MM.1S (cell line): Measurements from ENCODE around the gene HGD.

ENCODE experiments used
- DNase-seq: peaks from one replicate; pipeline ENCODE4 v3.0.0-alpha.2; 2015
- H2AFZ ChIP-seq: fragments of 300-600 bp; sonication (generic); 2 replicates; pipeline ENCODE4 v1.6.0; 2016; ENCODE audit warnings: antibody characterized with exemption, low read length
- H3F3A ChIP-seq: fragments of 300-600 bp; sonication (generic); 2 replicates; pipeline ENCODE4 v1.6.1; 2016; ENCODE audit warnings: mild to moderate bottlenecking, antibody characterized with exemption, low read length, moderate library complexity, mixed read lengths; ENCODE audit not compliant: insufficient read depth
- H3K27ac ChIP-seq: fragments of 300-600 bp; sonication (generic); 2 replicates; pipeline ENCODE4 v1.5.1; 2016; ENCODE audit warnings: mild to moderate bottlenecking, low read length
- H3K27me3 ChIP-seq: fragments of 300-600 bp; sonication (generic); replicated peaks from 2 replicates; pipeline ENCODE4 v1.6.0; 2016; ENCODE audit warnings: low read length; ENCODE audit not compliant: insufficient read depth
- H3K36me3 ChIP-seq: fragments of 300-600 bp; sonication (generic); replicated peaks from 2 replicates; pipeline ENCODE4 v1.6.1; 2016; ENCODE audit warnings: mild to moderate bottlenecking, low read length, mixed read lengths; ENCODE audit not compliant: insufficient read depth
- H3K4me1 ChIP-seq: fragments of 300-600 bp; sonication (generic); 2 replicates; pipeline ENCODE4 v1.6.1; 2016; ENCODE audit warnings: low read length, mixed read lengths
- H3K4me2 ChIP-seq: fragments of 300-600 bp; sonication (generic); 2 replicates; pipeline ENCODE4 v1.6.0; 2016; ENCODE audit warnings: low read depth, low read length
- H3K4me3 ChIP-seq: fragments of 300-600 bp; sonication (generic); 2 replicates; pipeline ENCODE4 v1.5.1; 2016; ENCODE audit warnings: low read length, mixed read lengths
- H3K79me2 ChIP-seq: fragments of 300-600 bp; sonication (generic); 2 replicates; pipeline ENCODE4 v1.6.1; 2016; ENCODE audit warnings: mixed run types, low read length, mixed read lengths
- H3K9ac ChIP-seq: fragments of 300-600 bp; sonication (generic); 2 replicates; pipeline ENCODE4 v1.6.1; 2016; ENCODE audit warnings: low read length, mixed read lengths
- H3K9me2 ChIP-seq: fragments of 300-600 bp; sonication (generic); replicated peaks from 2 replicates; pipeline ENCODE4 v1.6.1; 2016; ENCODE audit warnings: mild to moderate bottlenecking, low read length, mixed read lengths; ENCODE audit not compliant: insufficient read depth
- H3K9me3 ChIP-seq: fragments of 300-600 bp; sonication (generic); replicated peaks from 2 replicates; pipeline ENCODE4 v1.6.1; 2016; ENCODE audit warnings: mild to moderate bottlenecking, low read length, mixed read lengths; ENCODE audit not compliant: insufficient read depth
- H4K20me1 ChIP-seq: fragments of 300-600 bp; sonication (generic); 2 replicates; pipeline ENCODE4 v1.6.1; 2016; ENCODE audit warnings: mild to moderate bottlenecking, low read length, moderate library complexity, mixed read lengths; ENCODE audit not compliant: insufficient read depth
- CTCF ChIP-seq: fragments of 300-600 bp; sonication (generic); IDR thresholded peaks from 2 replicates; pipeline ENCODE4 v1.5.1; 2016; ENCODE audit warnings: antibody characterized with exemption, low read length, mixed read lengths
- EZH2 ChIP-seq: fragments of 300-600 bp; sonication (generic); optimal IDR thresholded peaks from 2 replicates; pipeline ENCODE3; 2017; ENCODE audit warnings: low read depth, mild to moderate bottlenecking, antibody characterized with exemption, low read length, mixed read lengths
- EZH2phosphoT487 ChIP-seq: fragments of 300-600 bp; sonication (generic); IDR thresholded peaks from 2 replicates; pipeline ENCODE4 v1.6.1; 2018; ENCODE audit warnings: antibody characterized with exemption, low read length

Gene HGD

GRCh38 chr3:120614765-120615164, 67.3 kb downstream of the HGD start:
- Histone ChIP-seq H3K9ac (no peak overlapping the region), H3K4me2 (no peak overlapping the region), H3K4me1 (no peaks in the 10 kb centered on the region), H4K20me1 (no peaks in the 10 kb centered on the region), H3K36me3 (no peaks in the 10 kb centered on the region), H2AFZ (no peak overlapping the region), H3K4me3 (no peak overlapping the region), H3K9me3 (no peaks in the 10 kb centered on the region), H3K27ac (no peak overlapping the region), H3K27me3 (no peaks in the 10 kb centered on the region), H3F3A (no peaks in the 10 kb centered on the region), H3K79me2 (no peaks in the 10 kb centered on the region), H3K9me2 (no peaks in the 10 kb centered on the region)
- DNase-seq = no peak
- TF ChIP-seq EZH2phosphoT487 (no peak), EZH2 (no peak), CTCF (no peak)

DNA sequence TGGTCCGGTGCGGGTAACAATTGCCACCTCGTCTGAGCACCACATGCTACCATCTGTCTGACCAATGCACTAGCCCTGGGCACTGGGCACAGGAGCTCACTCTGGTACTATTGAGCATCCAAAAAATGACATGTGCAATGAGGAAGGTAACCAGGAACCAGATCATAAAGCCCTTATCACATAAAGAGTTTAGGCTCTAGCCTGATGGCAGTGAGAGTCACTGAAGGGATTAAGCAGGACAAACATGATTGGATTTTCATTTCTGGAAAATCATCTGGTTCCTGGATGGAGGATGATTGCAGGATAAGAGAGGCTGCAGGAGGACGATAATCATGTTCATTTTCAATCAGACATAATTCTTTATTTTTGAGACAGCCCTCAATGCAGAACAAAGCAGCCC, 73.5 kb downstream of the HGD start:
- no peak overlapping the region for H3K9ac ChIP-seq

DNA sequence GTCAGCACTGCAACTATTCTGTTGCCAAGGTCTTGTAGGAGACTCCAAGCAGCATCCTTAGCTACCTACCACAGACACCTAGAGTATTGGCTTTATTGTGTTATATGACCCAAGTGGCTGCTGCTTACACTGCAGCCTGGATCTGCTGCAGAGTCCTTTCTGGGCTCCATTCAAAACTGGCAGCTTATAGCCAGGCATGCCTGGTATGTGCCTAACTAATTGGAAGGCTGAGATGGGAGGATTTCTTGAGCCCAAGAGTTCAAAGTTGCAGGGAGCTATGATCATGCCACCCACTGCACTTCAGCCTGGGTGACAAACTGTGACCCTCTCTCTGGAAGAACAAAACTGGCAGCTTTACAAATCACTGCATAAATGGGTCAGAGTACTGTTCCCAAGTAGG, 77.3 kb downstream of the HGD start:
- no peak overlapping the region for H3K9ac ChIP-seq
- H3K36me3 ChIP-seq = no peaks in the 10 kb centered on the region
- peaks cover 6% of the 10 kb centered on the region for H3K79me2 ChIP-seq
- H3K4me1 ChIP-seq = no peaks in the 10 kb centered on the region
- H3K9me3 ChIP-seq = no peaks in the 10 kb centered on the region
- no peaks in the 10 kb centered on the region for H3K27me3 ChIP-seq
- no peaks in the 10 kb centered on the region for H4K20me1 ChIP-seq
- DNase-seq = no peak
- H2AFZ ChIP-seq = no peak overlapping the region
- H3K27ac ChIP-seq = no peak overlapping the region
- no peaks in the 10 kb centered on the region for H3K9me2 ChIP-seq
- H3K4me2 ChIP-seq = no peak overlapping the region
- H3F3A ChIP-seq = no peaks in the 10 kb centered on the region
- no peak for TF ChIP-seq EZH2
- no peak for TF ChIP-seq EZH2phosphoT487
- TF ChIP-seq CTCF = no peak
- H3K4me3 ChIP-seq = no peak overlapping the region

More for the DNA sequence above, 73.5 kb downstream of the HGD start:
- no peak for DNase-seq
- Histone ChIP-seq H4K20me1 (no peaks in the 10 kb centered on the region), H3K4me3 (no peak overlapping the region), H3K27ac (no peak overlapping the region), H3K79me2 (no peaks in the 10 kb centered on the region), H3K9me3 (no peaks in the 10 kb centered on the region), H3K36me3 (no peaks in the 10 kb centered on the region), H3K4me1 (no peaks in the 10 kb centered on the region), H3K9me2 (no peaks in the 10 kb centered on the region), H3K4me2 (no peak overlapping the region), H3F3A (no peaks in the 10 kb centered on the region), H3K27me3 (no peaks in the 10 kb centered on the region), H2AFZ (no peak overlapping the region)
- TF ChIP-seq EZH2phosphoT487 (no peak), CTCF (no peak), EZH2 (no peak)
